ENCODE results near the gene PRKN. TPM values are rescaled to one million over a fixed set of nuclear protein-coding genes. Genes with fewer than 3 reads are reported as not detected.
A peak's percentile ranks its signal among the peaks of the same experiment; 100 is the strongest.

Gene PRKN
- total RNA-seq, 1 donor from 2014 or later = 2.6 TPM

DNA sequence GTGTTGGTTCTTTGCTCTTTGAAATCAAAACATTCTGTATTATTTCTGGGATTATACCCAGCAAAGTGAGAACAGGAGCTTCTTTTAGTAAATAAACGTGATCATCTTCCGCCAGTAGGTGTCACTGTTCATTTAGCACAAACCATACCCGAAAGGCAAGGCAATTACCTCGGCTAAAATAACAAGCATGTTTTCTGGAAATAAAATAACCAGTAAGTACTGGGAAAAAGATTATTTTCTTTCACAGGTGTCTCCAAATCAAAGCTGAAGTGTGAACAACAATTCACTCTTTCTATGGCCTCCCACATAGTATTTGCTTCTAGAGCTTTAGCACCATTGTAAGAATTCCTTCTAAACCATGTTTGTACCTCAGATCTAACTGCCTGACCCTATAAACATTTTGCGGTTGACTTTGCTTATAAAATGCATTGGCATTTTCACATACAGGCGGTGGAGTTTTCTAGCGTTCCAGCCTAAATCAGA is 1309.1 kb downstream of the PRKN start:
- H3K36me3 ChIP-seq = no peaks in the 10 kb centered on the region
- intact Hi-C loops (cut with DNase I) = loop anchor here (1.0 kb wide), 1 partner anchor 26 kb away; no protein-coding TSS in a partner anchor

DNA sequence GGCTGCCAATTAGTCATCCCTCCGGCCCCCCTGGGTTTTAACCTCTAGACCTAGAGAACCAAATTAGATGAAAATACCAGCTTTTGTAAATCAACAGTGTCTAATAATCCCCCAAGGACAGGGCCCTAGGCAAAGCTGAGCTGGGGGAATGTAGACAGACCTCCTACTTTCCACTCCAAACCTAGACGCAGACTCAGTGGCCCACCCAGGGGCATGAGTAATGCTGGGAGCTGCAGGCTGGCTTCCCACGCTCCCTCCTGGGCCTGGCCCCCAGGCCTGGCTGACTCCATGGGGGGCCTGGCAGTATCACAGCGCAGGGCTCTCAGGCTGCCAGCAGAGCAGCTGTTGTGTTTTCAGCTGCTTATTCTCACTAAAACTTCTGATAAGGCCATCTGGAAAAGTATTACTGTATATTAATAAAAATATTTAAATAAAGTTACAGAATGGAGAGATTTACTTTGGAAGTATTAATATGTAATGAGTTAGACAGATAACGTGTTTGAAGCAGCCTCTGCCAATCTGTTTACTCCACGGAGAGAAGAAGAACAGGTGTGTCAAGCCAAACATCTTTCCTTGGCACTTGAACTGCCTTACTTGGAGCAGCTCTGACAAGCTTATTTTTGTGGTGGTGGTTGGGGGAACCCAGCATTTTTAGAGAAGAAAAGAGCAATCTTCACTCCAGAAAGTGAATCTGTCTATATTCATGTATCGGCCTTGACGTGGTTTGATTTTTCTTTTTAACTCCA is 1309.7 kb downstream of the PRKN start:
- Histone ChIP-seq H3K27me3 (no peaks in the 10 kb centered on the region), H3K27ac (no peak overlapping the region), H3K36me3 (no peaks in the 10 kb centered on the region), H3K9me3 (no peaks in the 10 kb centered on the region), H3K4me1 (peaks cover 0 to 3% of the 10 kb centered on the region in 2 donors), H3K4me3 (no peak overlapping the region)
- DNase-seq (ENCODE audit: low spot score in 2 of 2) = no peak
- intact Hi-C loops (cut with DNase I) = loop anchor here (1.0 kb wide), 1 partner anchor 26 kb away; no protein-coding TSS in a partner anchor
- TF ChIP-seq, protein P1, sequence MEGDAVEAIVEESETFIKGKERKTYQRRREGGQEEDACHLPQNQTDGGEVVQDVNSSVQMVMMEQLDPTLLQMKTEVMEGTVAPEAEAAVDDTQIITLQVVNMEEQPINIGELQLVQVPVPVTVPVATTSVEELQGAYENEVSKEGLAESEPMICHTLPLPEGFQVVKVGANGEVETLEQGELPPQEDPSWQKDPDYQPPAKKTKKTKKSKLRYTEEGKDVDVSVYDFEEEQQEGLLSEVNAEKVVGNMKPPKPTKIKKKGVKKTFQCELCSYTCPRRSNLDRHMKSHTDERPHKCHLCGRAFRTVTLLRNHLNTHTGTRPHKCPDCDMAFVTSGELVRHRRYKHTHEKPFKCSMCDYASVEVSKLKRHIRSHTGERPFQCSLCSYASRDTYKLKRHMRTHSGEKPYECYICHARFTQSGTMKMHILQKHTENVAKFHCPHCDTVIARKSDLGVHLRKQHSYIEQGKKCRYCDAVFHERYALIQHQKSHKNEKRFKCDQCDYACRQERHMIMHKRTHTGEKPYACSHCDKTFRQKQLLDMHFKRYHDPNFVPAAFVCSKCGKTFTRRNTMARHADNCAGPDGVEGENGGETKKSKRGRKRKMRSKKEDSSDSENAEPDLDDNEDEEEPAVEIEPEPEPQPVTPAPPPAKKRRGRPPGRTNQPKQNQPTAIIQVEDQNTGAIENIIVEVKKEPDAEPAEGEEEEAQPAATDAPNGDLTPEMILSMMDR (IDR thresholded peaks at IDR 0.05) = no peak

More for the DNA sequence above, 1309.1 kb downstream of the PRKN start:
- Histone ChIP-seq H3K9me3 (no peaks in the 10 kb centered on the region), H3K4me3 (no peak overlapping the region), H3K27ac (no peak overlapping the region), H3K4me1 (peaks cover 0 to 3% of the 10 kb centered on the region in 2 donors), H3K27me3 (no peaks in the 10 kb centered on the region)
- TF ChIP-seq, protein P1 (IDR thresholded peaks at IDR 0.05) = peak; percentile 48 to 65 (median 60)
- DNase-seq (ENCODE audit: low spot score in 2 of 2) = no peak

DNA sequence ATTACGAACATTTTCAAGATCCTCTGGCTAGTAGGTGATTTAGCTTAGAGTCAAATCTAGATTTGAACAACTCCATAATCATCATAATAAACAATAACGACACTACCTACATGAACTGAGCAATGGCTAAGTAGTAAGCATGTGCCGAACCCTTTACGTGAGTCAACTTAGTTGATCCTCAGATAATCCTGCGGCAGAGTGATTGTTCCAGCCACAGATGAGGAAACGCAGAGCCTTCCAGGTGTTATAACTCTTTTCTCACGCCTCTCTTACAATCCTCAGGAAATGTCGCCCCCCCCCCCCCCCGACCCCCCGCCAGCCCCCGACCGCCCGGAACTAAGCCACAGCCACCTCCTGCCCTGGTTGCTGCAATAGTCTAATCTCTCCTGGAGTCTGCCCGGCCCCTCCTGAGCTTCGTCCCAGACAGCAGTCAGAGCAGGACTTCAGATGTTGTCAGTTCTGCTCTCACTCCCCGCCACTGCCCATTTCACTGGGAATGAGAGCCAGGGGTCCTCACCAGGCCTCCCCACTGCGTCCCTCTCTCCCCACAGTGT is 1312.2 kb downstream of the PRKN start:
- DNase-seq (ENCODE audit: low spot score in 2 of 2) = no peak
- Histone ChIP-seq H3K4me3 (no peak overlapping the region), H3K27me3 (no peaks in the 10 kb centered on the region), H3K4me1 (no peaks in the 10 kb centered on the region), H3K36me3 (no peaks in the 10 kb centered on the region), H3K9me3 (no peaks in the 10 kb centered on the region), H3K27ac (no peak overlapping the region)
- TF ChIP-seq, protein P1 (IDR thresholded peaks at IDR 0.05) = no peak
- intact Hi-C loops (cut with DNase I) = no loop called here

DNA sequence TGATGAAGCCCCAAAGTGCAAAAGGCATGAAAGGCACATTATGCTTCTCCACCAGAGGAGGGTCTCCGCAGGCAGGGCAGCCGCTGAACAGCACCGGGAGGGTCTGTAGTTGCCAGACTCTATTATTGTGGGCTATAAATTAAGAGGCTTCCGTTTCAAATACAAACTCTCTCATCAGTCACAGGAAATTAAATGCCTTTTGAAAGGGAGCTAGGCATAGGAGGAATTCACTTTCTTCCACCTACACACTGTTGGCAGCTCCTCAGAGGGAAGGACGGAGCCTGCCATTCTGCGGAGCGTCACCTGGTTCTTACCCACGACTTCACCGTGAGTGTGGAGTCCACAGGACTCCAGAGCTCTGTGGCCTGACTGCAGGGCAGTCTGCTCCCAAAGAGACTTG is 1312.9 kb downstream of the PRKN start:
- Histone ChIP-seq H3K36me3 (no peaks in the 10 kb centered on the region), H3K9me3 (no peaks in the 10 kb centered on the region), H3K4me1 (no peaks in the 10 kb centered on the region), H3K4me3 (no peak overlapping the region), H3K27ac (no peak overlapping the region), H3K27me3 (no peaks in the 10 kb centered on the region)
- intact Hi-C loops (cut with DNase I) = no loop called here
- TF ChIP-seq, protein P1 (IDR thresholded peaks at IDR 0.05) = no peak
- DNase-seq (ENCODE audit: low spot score in 2 of 2) = no peak

DNA sequence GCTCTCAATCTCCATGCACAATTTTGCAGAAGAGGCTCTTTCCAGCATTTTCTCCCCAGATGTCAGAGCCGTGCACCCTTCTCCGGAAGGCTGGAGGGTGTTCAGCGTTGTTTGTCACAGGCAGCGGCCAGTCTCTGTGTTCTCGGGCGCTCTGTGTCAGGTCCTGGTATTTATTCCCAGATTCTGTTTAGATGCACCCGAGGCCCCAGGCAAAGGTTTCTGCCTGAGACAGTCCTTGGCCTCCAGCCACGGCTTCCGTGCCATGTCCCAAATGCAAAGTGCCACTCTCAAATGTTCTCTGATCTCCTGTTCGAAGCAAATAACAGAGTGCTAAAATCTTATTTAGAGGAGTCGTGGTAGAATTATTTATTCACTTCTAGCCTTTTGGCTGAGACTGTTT is 1313.4 kb downstream of the PRKN start:
- intact Hi-C loops (cut with DNase I) = no loop called here
- TF ChIP-seq, protein P1 (IDR thresholded peaks at IDR 0.05) = no peak
- no peaks in the 10 kb centered on the region for H3K9me3 ChIP-seq

More for the DNA sequence above, 1313.4 kb downstream of the PRKN start:
- Histone ChIP-seq H3K27ac (no peak overlapping the region), H3K4me3 (no peak overlapping the region), H3K27me3 (no peaks in the 10 kb centered on the region), H3K36me3 (no peaks in the 10 kb centered on the region), H3K4me1 (no peaks in the 10 kb centered on the region)
- no peak for DNase-seq (ENCODE audit: low spot score in 2 of 2)
